Spleen (tissue), 7 donors: ENCODE data around the gene PCNX1.

Experiments used
- CTCF ChIP-seq, 11 experiments: fragments of 200-600 bp in 7 of 11; fragments of 450-650 bp in 4 of 11; sonication (generic) in 4 of 11; IDR thresholded peaks in 8 of 11; conservative IDR thresholded peaks in 3 of 11; 1 replicate in 7 of 11; 2 replicates in 4 of 11; pipeline versions ENCODE4 v1.4.0 to v1.8.0; 2016 to 2021; ENCODE audit warnings: antibody characterized with exemption in 11 of 11, inconsistent platforms in 4 of 11, mild to moderate bottlenecking in 1 of 11
- POLR2A ChIP-seq, 3 donors: fragments of 450-650 bp; IDR thresholded peaks; one replicate each; pipeline ENCODE4 v1.5.1; 2017; ENCODE audit warnings: antibody characterized with exemption in 3 of 3, mild to moderate bottlenecking in 1 of 3
- POLR2AphosphoS5 ChIP-seq, 3 donors: sonication (generic); formaldehyde crosslinking; IDR thresholded peaks; one replicate each; pipeline ENCODE4 v1.5.1; 2017; ENCODE audit warnings: antibody characterized with exemption in 3 of 3
- donor health status: DM: no; HTN: no; CAD: no; lungs with moderate emphysema.
- donor health status: DM: no; HTN: no; CAD: no.
- donor health status: DM: no; HTN: no; CAD: no.

- no peak for TF ChIP-seq CTCF (IDR thresholded peaks at IDR 0.05 in 8 of 11, conservative IDR thresholded peaks at IDR 0.05 in 3 of 11)
- TF ChIP-seq POLR2A (IDR thresholded peaks at IDR 0.05), result no peak
- no peak for TF ChIP-seq POLR2AphosphoS5 (IDR thresholded peaks at IDR 0.05)
Observed at GRCh38 chr14:70858641-70859040, 48.6 kb upstream of the PCNX1 start.
